WTC11 (cell line): ENCODE measurements around the gene KLHDC8A. TPM values are rescaled to one million over a fixed set of nuclear protein-coding genes. Genes with fewer than 3 reads are reported as not detected.

Experiments
- ATAC-seq: fragments of 200-7000 bp; cut with Tn5 transposase; 2 replicates; pipeline ENCODE4 v1.10.0; 2021; ENCODE audit warnings: mild to moderate bottlenecking, moderate library complexity
- CTCF ChIA-PET: fragments of 300-600 bp; sonication (Branson Sonifier 250); formaldehyde crosslinking; loops from one replicate; lab custom pipeline; 2021; ENCODE audit warnings: antibody characterized with exemption; lab: Charles Lee
- POLR2A ChIA-PET: fragments of 350-600 bp; sonication (Branson Sonifier 250); formaldehyde crosslinking; loops from one replicate; lab custom pipeline; 2021; ENCODE audit warnings: antibody characterized with exemption; lab: Charles Lee
- DNase-seq: peaks from one replicate; pipeline ENCODE4 v3.0.0; 2021; ENCODE audit warnings: low spot score
- H3K27ac Mint-ChIP-seq: 2 replicates; pipeline ENCODE4 v1.8.0; 2021; ENCODE audit warnings: mixed read lengths
- H3K27me3 Mint-ChIP-seq: 2 replicates; pipeline ENCODE4 v1.8.0; 2021; ENCODE audit warnings: low read depth, mild to moderate bottlenecking, moderate library complexity, mixed read lengths
- H3K36me3 Mint-ChIP-seq: 2 replicates; pipeline ENCODE4 v1.8.0; 2021; ENCODE audit warnings: mixed read lengths
- H3K4me1 Mint-ChIP-seq: 2 replicates; pipeline ENCODE4 v1.8.0; 2022; ENCODE audit warnings: mixed read lengths
- H3K4me3 Mint-ChIP-seq: 2 replicates; pipeline ENCODE4 v1.8.0; 2021; ENCODE audit warnings: mild to moderate bottlenecking, moderate library complexity, mixed read lengths
- H3K9me3 Mint-ChIP-seq: 2 replicates; pipeline ENCODE4 v1.8.0; 2021; ENCODE audit warnings: mixed read lengths
- ATF1 ChIP-seq: sonication (generic); formaldehyde crosslinking; IDR thresholded peaks from 2 replicates; pipeline ENCODE4 v1.8.1; 2023; ENCODE audit warnings: mild to moderate bottlenecking, moderate library complexity, missing genetic modification reagents
- ATF2 ChIP-seq: sonication (generic); formaldehyde crosslinking; IDR thresholded peaks from 2 replicates; pipeline ENCODE4 v1.8.1; 2022; ENCODE audit warnings: low read depth, missing genetic modification reagents, borderline replicate concordance
- ATF3 ChIP-seq: sonication (generic); formaldehyde crosslinking; conservative IDR thresholded peaks from 2 replicates; pipeline ENCODE4 v1.8.1; 2022; ENCODE audit warnings: mild to moderate bottlenecking, missing genetic modification reagents
- CTCF ChIP-seq: fragments of 200-600 bp; IDR thresholded peaks from 2 replicates; pipeline ENCODE4 v1.8.0; 2022; ENCODE audit warnings: antibody characterized with exemption
- E2F4 ChIP-seq: sonication (generic); formaldehyde crosslinking; IDR thresholded peaks from 2 replicates; pipeline ENCODE4 v1.8.1; 2022; ENCODE audit warnings: low read depth, mild to moderate bottlenecking, moderate library complexity, missing genetic modification reagents, borderline replicate concordance
- EMX1 ChIP-seq: fragments of 250-450 bp; sonication (Bioruptor Pico); IDR thresholded peaks from 2 replicates; pipeline ENCODE4 v1.8.0; 2021; ENCODE audit warnings: mild to moderate bottlenecking
- ERG ChIP-seq: fragments of 250-450 bp; sonication (Bioruptor Pico); IDR thresholded peaks from 2 replicates; pipeline ENCODE4 v1.8.0; 2021; ENCODE audit warnings: mild to moderate bottlenecking
- ETV6 ChIP-seq: sonication (generic); formaldehyde crosslinking; IDR thresholded peaks from 2 replicates; pipeline ENCODE4 v1.8.1; 2022; ENCODE audit warnings: mild to moderate bottlenecking, missing genetic modification reagents
- FOXJ3 ChIP-seq: sonication (generic); formaldehyde crosslinking; IDR thresholded peaks from 2 replicates; pipeline ENCODE4 v1.9.0; 2021; ENCODE audit warnings: missing genetic modification reagents, mild to moderate bottlenecking, borderline replicate concordance
- JAZF1 ChIP-seq: fragments of 250-450 bp; sonication (Bioruptor Pico); IDR thresholded peaks from 2 replicates; pipeline ENCODE4 v1.9.0; 2021; ENCODE audit warnings: moderate library complexity, mild to moderate bottlenecking, inconsistent platforms
- NR2C2 ChIP-seq: sonication (generic); formaldehyde crosslinking; IDR thresholded peaks from 2 replicates; pipeline ENCODE4 v1.8.0; 2022; ENCODE audit warnings: mild to moderate bottlenecking, missing genetic modification reagents
- OVOL2 ChIP-seq: fragments of 250-450 bp; sonication (Bioruptor Pico); IDR thresholded peaks from 2 replicates; pipeline ENCODE4 v1.9.0; 2021; ENCODE audit warnings: mild to moderate bottlenecking, borderline replicate concordance
- PRDM15 ChIP-seq: sonication (generic); formaldehyde crosslinking; IDR thresholded peaks from 2 replicates; pipeline ENCODE4 v1.8.0; 2022; ENCODE audit warnings: missing genetic modification reagents
- SMAD3 ChIP-seq: sonication (generic); formaldehyde crosslinking; IDR thresholded peaks from 2 replicates; pipeline ENCODE4 v1.8.0; 2022; ENCODE audit warnings: missing genetic modification reagents, mild to moderate bottlenecking, borderline replicate concordance
- SP1 ChIP-seq: sonication (generic); formaldehyde crosslinking; conservative IDR thresholded peaks from 2 replicates; pipeline ENCODE4 v1.8.1; 2022; ENCODE audit warnings: missing genetic modification reagents
- TCF7 ChIP-seq: sonication (generic); formaldehyde crosslinking; IDR thresholded peaks from 2 replicates; pipeline ENCODE4 v1.8.0; 2022; ENCODE audit warnings: mild to moderate bottlenecking, low read depth, missing genetic modification reagents, moderate library complexity
- TEAD1 ChIP-seq: sonication (generic); formaldehyde crosslinking; IDR thresholded peaks from 2 replicates; pipeline ENCODE4 v1.8.0; 2022; ENCODE audit warnings: mild to moderate bottlenecking, missing genetic modification reagents
- ZMAT4 ChIP-seq: fragments of 250-450 bp; sonication (Bioruptor Pico); IDR thresholded peaks from 2 replicates; pipeline ENCODE4 v1.9.0; 2021; ENCODE audit warnings: mild to moderate bottlenecking
- ZNF138 ChIP-seq: sonication (generic); formaldehyde crosslinking; conservative IDR thresholded peaks from 2 replicates; pipeline ENCODE4 v1.8.1; 2022; ENCODE audit warnings: mild to moderate bottlenecking, moderate library complexity, missing genetic modification reagents
- ZNF396 ChIP-seq: fragments of 250-450 bp; sonication (Bioruptor Pico); IDR thresholded peaks from 2 replicates; pipeline ENCODE4 v1.8.0; 2021; ENCODE audit warnings: mild to moderate bottlenecking, moderate library complexity, borderline replicate concordance
- ZNF416 ChIP-seq: fragments of 250-450 bp; sonication (Bioruptor Pico); IDR thresholded peaks from 2 replicates; pipeline ENCODE4 v1.9.0; 2021; ENCODE audit warnings: mild to moderate bottlenecking, inconsistent platforms
- total RNA-seq: library from RNA; stranded (reverse); gene quantifications from 3 replicates; pipeline ENCODE4 v1.2.3, GENCODE V29; 2021

Gene KLHDC8A
- total RNA-seq, 1 experiment from 2014 or later: 1.7 TPM

GRCh38 chr1:205350691-205351141, 6.0 kb downstream of the KLHDC8A start:
- CTCF ChIA-PET: interaction anchor here (0.9 to 8.4 kb wide), 16 partner anchors 14 to 178 kb away, joined by 3 to 122 read pairs (median 6); no protein-coding TSS in a partner anchor
- TF ChIP-seq ATF2 (no peak), SMAD3 (peak; percentile 32; the same call in 1 of the 2 replicates), ZNF396 (no peak), CTCF (no peak), FOXJ3 (no peak), TEAD1 (0 out of 2 replicates have a peak, but pooled peaks have one; percentile 43)
- TF ChIP-seq, all 79 proteins: peak for 2
- peaks cover 15% of the 10 kb centered on the region for H3K27me3 Mint-ChIP-seq
- DNase-seq (peak; percentile 42), ATAC-seq (peak; percentile 80)
- H3K4me3 Mint-ChIP-seq: no peak overlapping the region
- H3K36me3 Mint-ChIP-seq: no peaks in the 10 kb centered on the region
- no peaks in the 10 kb centered on the region for H3K9me3 Mint-ChIP-seq
- H3K4me1 Mint-ChIP-seq: peaks cover 74% of the 10 kb centered on the region
- peak overlapping the region; percentile 61 for H3K27ac Mint-ChIP-seq
- POLR2A ChIA-PET: interaction anchor here (0.7 to 1.4 kb wide), 3 partner anchors 26 to 75 kb away, joined by 3 to 6 read pairs (median 4); no protein-coding TSS in a partner anchor

- no peak for ATAC-seq
- H3K27me3 Mint-ChIP-seq: peaks cover 21% of the 10 kb centered on the region
- H3K27ac Mint-ChIP-seq: no peak overlapping the region
- no peak for DNase-seq
- no peak for TF ChIP-seq TCF7 (CRISPR knock-in tag)
- no peak for TF ChIP-seq ATF1
- no peak for TF ChIP-seq ATF3
- no peak for TF ChIP-seq ETV6 (CRISPR knock-in tag)
- TF ChIP-seq ZNF138 (CRISPR knock-in tag): no peak
- TF ChIP-seq EMX1: no peak
- TF ChIP-seq NR2C2 (CRISPR knock-in tag): no peak
- ChIA-PET CTCF (interaction anchor here (0.6 to 8.4 kb wide), 14 partner anchors 14 to 308 kb away, joined by 3 to 122 read pairs (median 6); no protein-coding TSS in a partner anchor), POLR2A (interaction anchor here (0.7 to 1.4 kb wide), 3 partner anchors 25 to 76 kb away, joined by 3 to 6 read pairs (median 4); no protein-coding TSS in a partner anchor)
- H3K4me1 Mint-ChIP-seq: peaks cover 68% of the 10 kb centered on the region
- H3K9me3 Mint-ChIP-seq: no peaks in the 10 kb centered on the region
- H3K4me3 Mint-ChIP-seq: no peak overlapping the region
- H3K36me3 Mint-ChIP-seq: no peaks in the 10 kb centered on the region
These were observed 6.6 kb downstream of the KLHDC8A start for GRCh38 chr1:205350124-205350523.

GRCh38 chr1:205348554-205349487, 7.9 kb downstream of the KLHDC8A start:
- no peak overlapping the region for H3K4me3 Mint-ChIP-seq
- no peak for DNase-seq
- H3K9me3 Mint-ChIP-seq: no peaks in the 10 kb centered on the region
- no peak for ATAC-seq
- H3K4me1 Mint-ChIP-seq: peaks cover 65% of the 10 kb centered on the region
- H3K36me3 Mint-ChIP-seq: no peaks in the 10 kb centered on the region
- peaks cover 33% of the 10 kb centered on the region for H3K27me3 Mint-ChIP-seq
- H3K27ac Mint-ChIP-seq: no peak overlapping the region
- ChIA-PET CTCF (interaction anchor here (0.7 to 8.4 kb wide), 9 partner anchors 13 to 180 kb away, joined by 3 to 122 read pairs (median 5); no protein-coding TSS in a partner anchor), POLR2A (no interaction called here)
- TF ChIP-seq JAZF1 (CRISPR knock-in tag) (no peak), ZNF138 (CRISPR knock-in tag) (no peak), TEAD1 (no peak), ZMAT4 (CRISPR knock-in tag) (no peak), E2F4 (CRISPR knock-in tag) (no peak), PRDM15 (no peak), ERG (CRISPR knock-in tag) (no peak), ZNF416 (no peak), SP1 (CRISPR knock-in tag) (no peak), OVOL2 (CRISPR knock-in tag) (no peak)
